Measurements from ENCODE around the gene LPP.

- TF ChIP-seq CTCF (conservative IDR thresholded peaks at IDR 0.05): no peak
- TF ChIP-seq EZH2 (IDR thresholded peaks at IDR 0.05; ENCODE audit: low read depth): no peak
Observed at GRCh38 chr3:188417766-188418165, 263.8 kb downstream of the LPP start.

Data from PC-9 (cell line).